H1 (cell line): Measurements from ENCODE around the gene IQCE. TPM values are rescaled to one million over a fixed set of nuclear protein-coding genes. Genes with fewer than 3 reads are reported as not detected.
A peak's percentile ranks its signal among the peaks of the same experiment; 100 is the strongest.

Source experiments
- CTCF ChIA-PET: fragments of 300-600 bp; sonication (Branson Sonifier 250); formaldehyde crosslinking; loops from one replicate; lab custom pipeline; 2021; ENCODE audit not compliant: partially characterized antibody; lab: Charles Lee
- POLR2A ChIA-PET: fragments of 300-600 bp; sonication (Branson Sonifier 250); formaldehyde crosslinking; loops from one replicate; lab custom pipeline; 2021; ENCODE audit warnings: inconsistent platforms; ENCODE audit not compliant: partially characterized antibody; lab: Charles Lee
- DNase-seq, 2 experiments: peaks; one replicate each; pipeline versions ENCODE4 v3.0.0 to v3.0.0-alpha.2; 2010 to 2022; ENCODE audit warnings: low spot score in 2 of 2, low read depth in 1 of 2, mixed read lengths in 1 of 2
- FAIRE-seq: peaks from 2 replicates; lab custom pipeline; 2011; peaks lifted over from hg19 to GRCh38; lab: Jason Lieb, UNC
- H2AFZ ChIP-seq: 2 replicates; pipeline ENCODE4 v1.8.1; 2012; ENCODE audit warnings: low read length, inconsistent platforms
- H2AK5ac ChIP-seq: 2 replicates; pipeline ENCODE4 v1.6.1; 2013; ENCODE audit warnings: low read depth, low read length
- H2BK120ac ChIP-seq: replicated peaks from 2 replicates; pipeline ENCODE3; 2013; ENCODE audit warnings: low read depth, low read length, inconsistent platforms
- H2BK12ac ChIP-seq: 2 replicates; pipeline ENCODE4 v1.6.1; 2013; ENCODE audit warnings: low read depth, low read length
- H2BK15ac ChIP-seq: 2 replicates; pipeline ENCODE4 v1.6.1; 2013; ENCODE audit warnings: low read length
- H2BK20ac ChIP-seq: 2 replicates; pipeline ENCODE4 v1.6.1; 2013; ENCODE audit warnings: low read length
- H2BK5ac ChIP-seq: 2 replicates; pipeline ENCODE4 v1.6.1; 2013; ENCODE audit warnings: low read depth, low read length
- H3K14ac ChIP-seq: 2 replicates; pipeline ENCODE4 v1.6.1; 2013; ENCODE audit warnings: inconsistent platforms; ENCODE audit not compliant: insufficient read length
- H3K18ac ChIP-seq: 2 replicates; pipeline ENCODE4 v1.6.1; 2013; ENCODE audit warnings: low read length; ENCODE audit errors: extremely low read depth
- H3K23ac ChIP-seq: 2 replicates; pipeline ENCODE4 v1.6.1; 2013; ENCODE audit warnings: inconsistent platforms; ENCODE audit not compliant: insufficient read length
- H3K23me2 ChIP-seq: 2 replicates; pipeline ENCODE4 v1.6.1; 2013; ENCODE audit warnings: low read depth, low read length
- H3K27ac ChIP-seq: 2 replicates; pipeline ENCODE4 v1.6.1; 2011; ENCODE audit warnings: low read depth, low read length, inconsistent platforms
- H3K27me3 ChIP-seq, 4 experiments: replicated peaks in 1 of 4; 1 replicate in 1 of 4; 2 replicates in 3 of 4; pipeline versions ENCODE4 v1.6.1 to v1.8.1; 2011 to 2013; ENCODE audit warnings: low read length in 3 of 4, mild to moderate bottlenecking in 3 of 4, inconsistent platforms in 2 of 4, mixed read lengths in 2 of 4, moderate library complexity in 1 of 4; ENCODE audit not compliant: control insufficient read depth in 3 of 4, insufficient read depth in 3 of 4; ENCODE audit errors: extremely low read depth in 1 of 4
- H3K36me3 ChIP-seq, 4 experiments: 2 replicates each; pipeline versions ENCODE4 v1.6.1 to v1.8.1; 2011 to 2013; ENCODE audit warnings: mild to moderate bottlenecking in 4 of 4, low read length in 3 of 4, moderate library complexity in 2 of 4, control low read depth in 1 of 4, inconsistent platforms in 1 of 4; ENCODE audit not compliant: insufficient read depth in 4 of 4, control insufficient read depth in 2 of 4
- H3K4ac ChIP-seq: replicated peaks from 2 replicates; pipeline ENCODE3; 2013; ENCODE audit warnings: low read length, low read depth, mixed read lengths, inconsistent platforms; ENCODE audit not compliant: insufficient read length
- H3K4me1 ChIP-seq, 4 experiments: replicated peaks in 1 of 4; 1 replicate in 1 of 4; 2 replicates in 3 of 4; pipeline versions ENCODE4 v1.6.1 to v1.8.1; 2011 to 2013; ENCODE audit warnings: low read length in 3 of 4, inconsistent platforms in 2 of 4, mixed read lengths in 1 of 4; ENCODE audit not compliant: insufficient read depth in 4 of 4, control insufficient read depth in 3 of 4
- H3K4me2 ChIP-seq, 2 experiments: 2 replicates each; pipeline versions ENCODE4 v1.6.1 to v1.8.1; 2011 to 2013; ENCODE audit warnings: low read depth in 2 of 2, low read length in 2 of 2, control low read depth in 1 of 2, inconsistent platforms in 1 of 2, mild to moderate bottlenecking in 1 of 2; ENCODE audit not compliant: insufficient read depth in 1 of 2
- H3K4me3 ChIP-seq, 4 experiments: fragments of 200-600, 300-600 bp in 1 of 4; sonication (generic), shearing (Covaris generic), sonication (Bioruptor Twin) in 1 of 4; 2 replicates each; pipeline versions ENCODE4 v1.5.1 to v1.8.1; 2011 to 2016; ENCODE audit warnings: low read length in 4 of 4, low read depth in 3 of 4, control low read depth in 2 of 4, inconsistent platforms in 2 of 4, mild to moderate bottlenecking in 2 of 4, mixed read lengths in 1 of 4, moderate library complexity in 1 of 4; ENCODE audit not compliant: insufficient read depth in 2 of 4; ENCODE audit errors: extremely low read depth in 1 of 4
- H3K56ac ChIP-seq: replicated peaks from 2 replicates; pipeline ENCODE3; 2013; ENCODE audit warnings: low read depth, mild to moderate bottlenecking, mixed read lengths, low read length, inconsistent platforms; ENCODE audit not compliant: insufficient read length
- H3K79me1 ChIP-seq: 2 replicates; pipeline ENCODE4 v1.6.1; 2013; ENCODE audit warnings: low read depth, low read length, control low read depth
- H3K79me2 ChIP-seq, 2 experiments: 2 replicates each; pipeline versions ENCODE4 v1.6.1 to v1.8.1; 2012 to 2013; ENCODE audit warnings: low read length in 2 of 2, mild to moderate bottlenecking in 2 of 2, inconsistent platforms in 1 of 2; ENCODE audit not compliant: insufficient read depth in 2 of 2, control insufficient read depth in 1 of 2
- H3K9ac ChIP-seq, 4 experiments: replicated peaks in 1 of 4; 1 replicate in 1 of 4; 2 replicates in 3 of 4; pipeline versions ENCODE4 v1.6.1 to v1.8.1; 2011 to 2013; ENCODE audit warnings: low read depth in 3 of 4, low read length in 3 of 4, control low read depth in 2 of 4, mild to moderate bottlenecking in 2 of 4, moderate library complexity in 2 of 4, inconsistent platforms in 1 of 4; ENCODE audit errors: extremely low read depth in 1 of 4
- H3K9me3 ChIP-seq, 2 experiments: 2 replicates each; pipeline versions ENCODE4 v1.6.1 to v1.8.1; 2012 to 2013; ENCODE audit warnings: mild to moderate bottlenecking in 2 of 2, moderate library complexity in 2 of 2, control low read depth in 1 of 2, inconsistent platforms in 1 of 2, low read depth in 1 of 2, low read length in 1 of 2, mixed read lengths in 1 of 2; ENCODE audit not compliant: insufficient read depth in 2 of 2
- H4K20me1 ChIP-seq, 2 experiments: replicated peaks in 1 of 2; 2 replicates each; pipeline versions ENCODE3 to v1.8.1; 2011 to 2013; ENCODE audit warnings: inconsistent platforms in 2 of 2, low read length in 2 of 2, mild to moderate bottlenecking in 1 of 2; ENCODE audit not compliant: insufficient read depth in 2 of 2, control insufficient read depth in 1 of 2
- H4K5ac ChIP-seq: 2 replicates; pipeline ENCODE4 v1.6.1; 2013; ENCODE audit warnings: low read length, low read depth, mixed read lengths, inconsistent platforms; ENCODE audit not compliant: insufficient read length
- H4K8ac ChIP-seq: 2 replicates; pipeline ENCODE4 v1.8.0; 2013; ENCODE audit warnings: mild to moderate bottlenecking, moderate library complexity, low read length, inconsistent platforms; ENCODE audit not compliant: insufficient read depth; ENCODE audit errors: extremely low read depth
- H4K91ac ChIP-seq: replicated peaks from 2 replicates; pipeline ENCODE3; 2013; ENCODE audit warnings: low read length, mixed read lengths, inconsistent platforms; ENCODE audit not compliant: insufficient read length
- ASH2L ChIP-seq: fragments of 200-600, 300-600 bp; sonication (generic); IDR thresholded peaks from one replicate; pipeline ENCODE4 v1.7.1; 2017; ENCODE audit warnings: low read length
- HDAC2 ChIP-seq, 2 experiments: fragments of 300-600 bp in 1 of 2; sonication (generic) in 1 of 2; IDR thresholded peaks; 2 replicates each; pipeline ENCODE4 v1.6.1; 2011 to 2012; ENCODE audit warnings: low read depth in 2 of 2, low read length in 2 of 2, mild to moderate bottlenecking in 2 of 2, moderate library complexity in 2 of 2, borderline replicate concordance in 1 of 2, inconsistent platforms in 1 of 2
- TAF7 ChIP-seq: optimal IDR thresholded peaks from 2 replicates; pipeline ENCODE3; 2011; ENCODE audit warnings: low read depth, mild to moderate bottlenecking, inconsistent platforms, low read length, moderate library complexity, borderline replicate concordance
- WGBS, 2 experiments: shearing (Covaris generic) in 1 of 2; methylation state at CpG; one replicate each; pipeline versions ENCODE4 v1.1.6 to v1.1.7; 2013 to 2015; ENCODE audit warnings: low lambda C conversion rate in 2 of 2, mixed read lengths in 2 of 2, inconsistent platforms in 1 of 2, low coverage in 1 of 2, missing lambda C conversion rate in 1 of 2; ENCODE audit not compliant: insufficient replicate concordance in 2 of 2, insufficient coverage in 1 of 2, insufficient read length in 1 of 2; ENCODE audit errors: extremely low coverage in 1 of 2, missing lambda C conversion rate in 1 of 2; 5-methylcytosine and 5-hydroxymethylcytosine counted together
- polyA plus RNA-seq, 7 experiments: library from polyadenylated mRNA; depleted of rRNA in 3 of 7; stranded (reverse) in 5 of 7; unstranded in 2 of 7; fragments of >200 nt in 5 of 7; fragments of 200-250 nt in 2 of 7; gene quantifications; 1 replicate in 5 of 7; 2 replicates in 1 of 7; 4 replicates in 1 of 7; pipeline versions ENCODE4 v1.2.1 to v1.2.3, GENCODE V29; 2011 to 2013; ENCODE audit warnings: missing spikeins in 2 of 7, mixed read lengths in 2 of 7
- total RNA-seq: library from RNA; stranded (reverse); fragmentation: NEBNext Ultra II Directional; extraction: Animal tissue kit (Norgen Biotek cat#: 25700); gene quantifications from 2 replicates; pipeline ENCODE4 v1.2.1, GENCODE V29; 2021

IQCE gene
- total and polyA plus RNA-seq, 2 of the 8 experiments (the other 6 are each of a cell fraction or from before 2014, with no cell fraction given): 2.2 to 4.9 TPM

GRCh38 chr7:2626498-2627117 lies 67.8 kb downstream of the IQCE start:
- no peaks in the 10 kb centered on the region; the same call in 1 of the 2 replicates for H3K23me2 ChIP-seq
- no peak overlapping the region for H3K18ac ChIP-seq
- no peak overlapping the region for H4K8ac ChIP-seq
- ChIA-PET POLR2A (interaction anchor here (0.5 to 2.0 kb wide), 7 partner anchors 8 to 210 kb away, joined by 3 to 6 read pairs (median 4); no protein-coding TSS in a partner anchor), CTCF (interaction anchor here (1.2 to 5.0 kb wide), 7 partner anchors 10 to 196 kb away, joined by 3 to 21 read pairs (median 3); no protein-coding TSS in a partner anchor)
- TF ChIP-seq ASH2L (no peak), TAF7 (no peak), HDAC2 (IDR thresholded peaks at IDR 0.05; ENCODE audit: borderline replicate concordance in 1 of 2, low read depth in 2 of 2, low read length in 2 of 2) (no peak)
- no peak overlapping the region for H4K91ac ChIP-seq
- no peak overlapping the region for H3K4me3 ChIP-seq
- H3K36me3 ChIP-seq: no peaks in the 10 kb centered on the region
- no peak overlapping the region for H3K27ac ChIP-seq
- no peak overlapping the region for H3K9ac ChIP-seq
- H4K20me1 ChIP-seq: no peaks in the 10 kb centered on the region
- no peaks in the 10 kb centered on the region for H3K9me3 ChIP-seq
- H3K79me1 ChIP-seq: no peaks in the 10 kb centered on the region
- H3K14ac ChIP-seq: no peak overlapping the region
- H3K23ac ChIP-seq: no peak overlapping the region
- DNase-seq (no peak), FAIRE-seq (no peak)
- H3K56ac ChIP-seq: no peak overlapping the region
- H3K4ac ChIP-seq: no peak overlapping the region
- H3K4me2 ChIP-seq: no peak overlapping the region
- no peaks in the 10 kb centered on the region for H3K27me3 ChIP-seq
- no peak overlapping the region for H4K5ac ChIP-seq
- H2BK5ac ChIP-seq: no peak overlapping the region
- no peak overlapping the region; the same call in 1 of the 2 replicates for H2BK15ac ChIP-seq
- H3K79me2 ChIP-seq: no peaks in the 10 kb centered on the region
- no peak overlapping the region for H2BK20ac ChIP-seq
- 0 out of 2 replicates have a peak overlapping the region, but pooled peaks have one; percentile 24 for H2AK5ac ChIP-seq
- H2BK120ac ChIP-seq: no peak overlapping the region
- 84% methylated on average over 17 of the region's 20 CpGs; no CpG with 5 or more reads in 1 of the 2 experiments for WGBS, 2 experiments
- H2AFZ ChIP-seq: no peak overlapping the region
- peaks cover 0 to 19% (median 15%) of the 10 kb centered on the region in 4 experiments; a peak in 6 of 7 replicates for H3K4me1 ChIP-seq
- no peak overlapping the region for H2BK12ac ChIP-seq
